HG03439 (cell line): ENCODE results near the gene SH3PXD2A.
A peak's percentile ranks its signal among the peaks of the same experiment; 100 is the strongest.

Experiments used
- ATAC-seq: cut with Tn5 transposase; IDR thresholded peaks from one replicate; pipeline ENCODE4 v1.9.1; 2021; ENCODE audit warnings: mild to moderate bottlenecking, moderate library complexity; ENCODE audit not compliant: unreplicated experiment

Gene SH3PXD2A

DNA sequence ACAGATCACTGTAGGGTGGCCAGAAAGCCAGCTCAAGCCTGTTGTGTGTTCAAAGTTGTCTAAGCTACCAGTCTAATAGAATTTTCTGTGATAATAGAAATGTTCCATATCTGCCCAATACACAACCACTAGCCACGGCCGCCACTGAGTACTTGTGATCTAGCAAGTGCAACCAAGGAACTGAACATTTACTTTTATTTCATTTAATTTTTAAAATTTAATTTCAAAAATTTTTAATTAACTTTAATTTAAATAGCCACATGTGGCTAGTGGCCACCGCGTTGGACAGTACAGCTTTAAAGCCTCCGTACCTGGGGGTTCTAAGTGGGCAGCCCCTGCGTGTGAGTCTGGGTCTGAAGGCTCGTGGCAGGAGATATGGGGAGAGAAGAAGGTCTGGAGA is 60.4 kb downstream of the SH3PXD2A start:
- no peak for ATAC-seq

DNA sequence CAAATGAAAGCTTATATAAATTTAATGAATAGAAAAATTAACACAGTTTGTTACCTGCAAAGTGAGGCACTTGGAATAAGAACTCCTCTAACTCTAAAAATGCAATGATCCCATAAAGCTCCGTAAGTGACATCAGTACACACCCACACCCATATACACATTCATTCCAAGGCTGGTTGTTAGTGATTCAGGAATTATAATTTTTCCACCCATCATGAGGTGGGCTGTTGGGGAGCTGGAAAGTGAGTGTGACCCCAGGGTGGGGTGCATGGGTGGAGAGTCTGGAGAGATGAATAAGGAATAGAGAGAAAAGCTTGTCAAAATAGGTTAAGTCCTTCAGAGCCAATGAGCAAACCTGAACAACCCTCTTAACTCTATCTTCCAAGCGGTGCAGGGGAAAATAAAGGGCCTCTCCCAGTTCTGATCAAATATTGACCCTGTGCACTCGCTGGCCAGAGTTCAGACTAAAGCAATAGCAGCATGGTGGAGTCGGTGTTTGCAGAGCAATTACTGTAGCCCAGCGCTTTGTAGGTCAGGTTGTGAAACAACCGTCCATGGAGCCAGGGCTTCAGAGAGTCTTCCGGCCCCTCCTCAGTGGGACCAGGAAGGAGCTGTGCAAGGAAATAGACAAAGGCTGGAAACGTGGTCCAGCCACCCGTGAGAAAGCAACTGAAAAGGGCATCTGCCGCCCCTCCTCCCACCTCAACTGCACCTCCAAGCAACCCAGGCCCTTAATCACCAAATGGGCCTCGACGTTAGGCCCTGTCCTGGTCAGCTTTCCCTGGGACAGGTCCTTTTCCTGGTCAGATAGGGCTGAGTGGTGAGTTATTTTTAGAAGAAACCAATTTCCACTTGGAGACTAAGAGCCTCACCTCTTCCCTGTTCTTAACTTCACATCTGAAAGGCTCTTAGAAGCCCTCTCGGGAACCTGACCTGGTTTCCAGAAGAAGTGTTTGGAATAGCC is 61.2 kb downstream of the SH3PXD2A start:
- ATAC-seq: no peak

DNA sequence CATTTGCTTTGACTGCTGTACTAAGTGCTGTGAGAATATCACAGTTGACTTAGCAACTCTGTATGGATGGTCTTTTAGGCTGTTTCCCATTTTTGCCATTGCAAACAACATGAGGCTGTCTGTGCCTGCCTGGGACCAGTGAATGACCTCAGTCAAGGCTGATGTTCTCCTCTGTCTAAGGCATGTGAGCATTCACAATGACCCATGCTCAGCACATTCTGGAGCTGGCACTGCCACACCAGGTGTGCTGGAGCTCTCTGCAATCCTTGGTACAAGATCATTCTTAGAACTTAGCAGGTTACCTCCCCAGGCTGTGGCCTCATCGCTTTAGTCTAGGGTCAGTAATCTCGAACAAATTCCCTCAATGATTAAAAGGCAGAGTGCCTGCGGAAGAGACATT is 61.9 kb downstream of the SH3PXD2A start:
- no peak for ATAC-seq

DNA sequence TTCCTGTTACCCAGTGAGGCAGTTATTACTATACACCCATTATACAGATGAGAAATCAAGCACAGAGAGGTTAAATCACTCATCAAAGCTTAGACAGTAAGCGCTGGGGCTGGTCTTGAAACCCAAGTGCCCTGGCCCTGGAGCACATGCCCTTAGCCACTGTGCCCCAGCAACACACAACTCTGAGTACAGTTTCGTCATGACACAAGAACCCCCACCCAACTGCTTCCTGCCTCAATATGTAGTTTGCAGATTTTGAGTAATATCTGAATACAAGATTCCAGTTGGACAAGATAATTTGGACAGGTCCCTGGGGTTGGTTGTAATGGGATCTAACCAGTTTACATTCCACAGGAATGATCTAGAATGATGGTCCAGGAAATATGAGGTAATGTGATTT is 62.8 kb downstream of the SH3PXD2A start:
- no peak for ATAC-seq

DNA sequence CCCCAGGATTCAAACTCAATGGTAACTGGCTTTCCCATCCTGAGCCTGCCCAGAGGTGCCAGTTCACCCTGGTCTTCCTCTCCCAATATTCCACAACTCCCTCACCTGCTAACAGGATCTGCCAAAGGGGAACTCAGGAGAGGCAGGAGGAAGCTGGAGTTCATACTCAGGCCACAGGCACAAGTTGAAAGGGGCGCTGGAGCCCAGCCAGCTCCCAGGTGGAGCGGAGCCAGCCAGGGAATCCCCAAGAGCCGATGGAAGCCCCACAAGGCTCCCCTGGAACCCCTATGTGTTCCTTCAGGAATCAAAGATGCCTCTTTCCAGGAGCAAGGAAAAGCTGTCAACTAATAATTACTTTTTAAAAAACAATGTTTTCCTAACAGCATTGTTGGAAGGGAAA is 63.5 kb downstream of the SH3PXD2A start:
- ATAC-seq: no peak

DNA sequence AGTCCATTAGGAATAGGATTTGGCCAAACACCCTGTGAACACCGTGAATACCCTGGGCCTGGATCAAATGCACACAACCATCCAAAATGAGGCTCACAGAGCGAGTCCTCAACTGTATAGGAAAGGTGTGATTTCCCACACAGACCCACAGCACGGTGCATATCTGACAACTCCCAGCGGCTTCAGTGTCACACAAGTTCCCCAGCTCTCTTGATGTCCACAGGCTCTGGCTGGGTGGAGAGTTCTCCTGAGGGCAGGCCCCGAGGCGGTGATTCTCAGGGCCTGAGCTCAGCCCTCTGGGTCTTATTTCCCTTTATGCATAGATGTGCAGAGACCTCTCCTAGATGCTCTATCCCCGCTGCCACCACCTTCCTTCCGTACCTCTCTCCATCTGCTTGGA is 64.1 kb downstream of the SH3PXD2A start:
- ATAC-seq: no peak

DNA sequence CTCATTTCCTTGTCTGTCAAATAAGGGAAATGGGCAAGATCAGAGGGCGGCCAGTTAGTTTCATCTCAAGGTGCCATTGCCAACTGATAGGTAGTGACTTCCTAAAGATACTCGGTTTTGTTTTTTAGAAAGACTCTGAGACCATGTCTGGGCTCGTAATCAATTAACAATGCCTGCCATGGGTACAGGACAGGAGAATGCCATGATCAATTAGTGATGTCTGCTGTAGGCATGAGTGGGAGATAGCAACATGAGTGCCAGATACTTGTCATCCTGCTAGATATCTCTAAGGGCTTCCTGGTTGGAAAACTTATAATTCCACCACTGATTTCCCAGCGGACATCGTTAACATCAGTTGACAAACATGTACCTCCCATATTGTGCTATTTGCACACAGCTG is 64.8 kb downstream of the SH3PXD2A start:
- ATAC-seq: no peak

DNA sequence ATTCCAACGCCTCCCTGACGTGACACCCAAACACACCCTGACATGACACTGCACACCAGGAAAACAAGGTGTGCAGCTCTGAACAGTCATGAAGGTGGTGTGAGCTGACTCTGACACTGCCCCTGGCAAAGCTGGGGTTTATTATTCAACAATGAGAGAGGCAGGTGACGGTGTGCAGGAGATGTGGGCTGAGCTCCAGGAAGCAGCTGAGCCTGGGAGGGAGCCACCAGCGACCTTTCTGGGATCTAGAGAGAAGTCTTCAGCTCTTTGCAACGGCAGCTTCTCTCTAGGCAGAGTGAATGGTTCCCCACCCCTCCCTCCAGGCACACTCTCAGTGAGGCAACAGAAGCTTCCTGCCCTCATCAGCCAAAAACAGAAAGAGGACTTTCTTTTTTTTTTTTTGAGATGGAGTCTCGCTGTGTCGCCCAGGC is 65.6 kb downstream of the SH3PXD2A start:
- no peak for ATAC-seq

DNA sequence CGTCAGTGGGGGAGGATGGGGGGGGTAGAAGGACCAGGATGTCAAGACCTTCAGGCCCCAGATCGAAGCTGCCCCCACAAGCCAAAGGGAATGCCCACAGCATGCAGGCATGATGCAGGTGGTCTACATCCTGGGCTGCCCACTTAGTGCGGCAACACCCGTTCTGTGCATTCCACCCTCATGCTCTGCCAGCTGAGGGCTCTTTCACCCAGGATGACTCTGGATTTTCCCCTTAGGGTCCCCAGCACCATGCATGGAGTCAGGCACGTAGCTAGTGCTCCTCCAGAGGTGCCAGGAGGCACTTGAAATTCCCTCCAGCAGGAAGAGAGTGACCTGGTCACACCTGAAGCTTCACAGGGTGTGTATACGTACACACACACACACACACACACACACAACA is 66.2 kb downstream of the SH3PXD2A start:
- no peak for ATAC-seq

DNA sequence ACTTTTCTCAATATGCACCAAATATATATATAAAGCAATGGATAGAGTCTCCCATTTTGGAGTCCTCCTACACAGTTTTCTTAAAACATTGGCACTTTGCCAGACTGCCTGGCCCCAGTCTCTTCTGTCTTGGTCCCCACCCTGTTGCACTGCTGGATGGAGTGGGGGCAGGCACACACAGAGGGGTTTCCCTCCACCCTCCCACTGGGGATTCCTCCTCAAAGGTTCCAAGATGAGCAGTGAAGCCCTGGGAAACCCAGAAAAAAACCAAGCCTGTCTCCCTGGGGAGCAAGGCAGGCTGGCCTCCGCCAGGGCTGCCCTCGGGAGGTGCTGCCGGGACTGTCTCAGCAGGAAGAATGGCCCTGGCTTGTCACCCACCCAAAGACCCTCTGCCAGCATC is 68.0 kb downstream of the SH3PXD2A start:
- ATAC-seq: no peak

DNA sequence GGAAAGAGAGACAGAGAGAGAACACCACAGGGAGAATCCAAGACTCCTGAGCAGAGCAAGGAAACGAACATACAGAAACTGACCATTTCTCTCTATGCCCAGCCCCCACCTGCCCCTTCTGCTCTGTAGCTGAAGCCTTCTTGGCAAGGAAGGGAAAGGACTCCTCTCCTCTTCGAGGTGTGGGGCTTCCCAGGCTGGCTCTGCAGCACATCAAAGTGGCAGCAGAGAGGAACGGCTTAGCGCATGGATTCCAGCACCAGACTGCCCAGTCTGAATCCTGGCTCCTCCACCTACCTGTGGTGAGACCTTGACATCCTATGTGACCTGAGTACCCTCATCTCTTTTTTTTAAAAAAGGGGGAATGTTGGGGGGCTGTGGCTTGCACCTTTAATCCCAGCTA is 69.4 kb downstream of the SH3PXD2A start:
- ATAC-seq: no peak

DNA sequence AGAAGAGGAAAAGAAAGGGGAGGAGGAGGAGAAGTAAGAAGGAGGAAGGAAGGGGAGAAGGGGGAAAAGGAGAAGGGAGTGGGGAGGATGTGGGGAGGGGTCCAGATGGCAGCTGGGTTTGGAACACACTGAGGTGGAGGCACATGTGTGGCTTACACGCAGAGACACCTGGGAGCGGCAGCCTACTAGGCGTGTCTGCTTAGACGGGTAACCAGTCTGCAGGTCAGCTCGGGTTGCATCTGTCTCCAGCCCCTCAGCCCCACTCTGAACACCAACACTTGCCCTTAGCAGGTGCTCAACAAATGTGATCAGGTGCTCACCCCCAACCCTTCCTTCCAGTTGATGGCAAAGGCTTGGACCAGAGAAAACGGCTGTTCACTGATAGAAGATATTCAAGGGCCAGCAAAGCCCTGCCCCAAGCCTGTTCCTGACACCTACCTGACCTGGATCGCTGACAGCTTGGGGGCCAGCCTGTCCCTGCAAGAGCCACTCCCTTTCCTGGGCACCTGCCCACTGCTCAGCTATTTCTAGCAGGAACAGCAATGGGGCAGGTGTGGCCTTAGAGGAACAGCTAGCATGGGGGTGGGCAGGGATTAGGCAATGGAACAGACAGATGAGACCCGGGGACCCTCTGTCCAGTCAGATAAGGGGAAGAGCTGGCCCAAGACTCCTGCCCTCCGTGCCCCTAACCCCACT is 70.5 kb downstream of the SH3PXD2A start:
- ATAC-seq: no peak

DNA sequence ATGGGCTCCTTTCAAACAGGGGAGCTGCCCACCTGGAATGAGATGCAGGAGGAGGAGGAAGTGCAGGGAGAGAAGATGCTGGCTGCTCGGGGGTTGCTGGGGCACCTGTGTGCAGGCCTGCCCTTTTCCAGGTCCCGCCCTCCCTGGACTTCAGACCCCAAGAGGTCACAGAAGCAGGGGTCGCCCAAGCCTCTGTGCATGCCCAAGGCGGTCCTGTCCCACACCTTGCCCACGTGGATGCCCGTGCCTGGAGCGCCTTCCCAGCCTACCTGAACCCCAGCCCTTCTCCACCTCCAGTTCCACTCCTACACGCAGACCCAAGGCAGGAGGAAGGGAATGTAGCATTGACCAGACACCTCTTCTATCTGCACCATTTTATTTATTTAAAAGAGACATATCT is 71.3 kb downstream of the SH3PXD2A start:
- ATAC-seq: no peak

DNA sequence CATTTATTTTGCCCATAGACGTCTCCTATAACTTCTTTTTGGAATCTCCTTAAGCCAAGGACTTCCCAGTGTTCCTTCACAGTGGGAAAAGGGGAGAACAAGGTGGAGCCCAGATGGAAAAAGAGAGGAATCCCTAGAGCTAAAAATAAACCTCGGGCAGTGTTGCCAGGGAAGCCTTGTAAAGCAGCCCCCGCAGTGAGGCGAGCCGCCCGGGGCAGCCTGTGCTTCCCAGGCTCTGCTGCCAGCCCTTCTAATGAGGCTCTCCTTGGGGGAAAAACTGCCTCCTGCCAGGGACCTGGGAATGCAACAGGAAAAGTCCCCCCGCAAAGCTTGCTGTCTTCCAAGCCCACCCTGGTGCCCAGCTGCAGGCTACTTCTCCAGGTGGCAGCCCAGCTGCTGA is 71.7 kb downstream of the SH3PXD2A start:
- ATAC-seq: no peak

DNA sequence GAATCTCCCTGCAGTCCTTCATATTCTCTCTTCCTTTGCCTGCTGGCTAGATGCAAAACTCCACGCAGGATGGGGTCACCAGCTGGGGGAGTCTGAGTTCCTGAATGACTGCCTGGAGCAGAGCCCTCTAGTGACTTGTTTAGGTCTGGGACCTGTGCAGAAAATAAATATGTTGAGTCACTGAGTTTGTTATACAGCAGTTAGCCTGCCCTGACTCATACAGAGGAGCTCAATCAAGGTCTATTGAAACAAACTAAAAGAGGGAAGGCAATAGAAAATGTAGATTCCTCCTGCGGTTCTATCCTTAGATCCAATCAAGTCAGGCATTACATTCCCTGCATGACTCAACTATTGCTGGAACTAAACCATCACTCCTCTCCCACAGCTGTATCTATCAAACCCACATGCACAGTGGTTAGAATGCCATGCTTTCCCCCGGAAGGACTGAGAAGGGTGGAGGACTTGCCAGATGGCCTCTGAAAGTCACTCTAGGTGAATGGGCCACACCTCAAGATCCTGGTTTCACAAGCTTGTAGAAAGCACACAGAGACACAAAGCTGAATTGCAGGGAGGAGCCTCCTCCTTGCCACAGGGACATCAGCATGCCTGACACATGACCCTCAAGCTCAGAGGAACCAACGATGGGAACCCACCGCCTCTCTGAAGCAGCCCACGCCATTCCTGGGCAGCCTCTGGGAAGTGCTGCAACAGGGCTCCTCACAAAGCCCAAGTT is 73.9 kb downstream of the SH3PXD2A start:
- no peak for ATAC-seq

DNA sequence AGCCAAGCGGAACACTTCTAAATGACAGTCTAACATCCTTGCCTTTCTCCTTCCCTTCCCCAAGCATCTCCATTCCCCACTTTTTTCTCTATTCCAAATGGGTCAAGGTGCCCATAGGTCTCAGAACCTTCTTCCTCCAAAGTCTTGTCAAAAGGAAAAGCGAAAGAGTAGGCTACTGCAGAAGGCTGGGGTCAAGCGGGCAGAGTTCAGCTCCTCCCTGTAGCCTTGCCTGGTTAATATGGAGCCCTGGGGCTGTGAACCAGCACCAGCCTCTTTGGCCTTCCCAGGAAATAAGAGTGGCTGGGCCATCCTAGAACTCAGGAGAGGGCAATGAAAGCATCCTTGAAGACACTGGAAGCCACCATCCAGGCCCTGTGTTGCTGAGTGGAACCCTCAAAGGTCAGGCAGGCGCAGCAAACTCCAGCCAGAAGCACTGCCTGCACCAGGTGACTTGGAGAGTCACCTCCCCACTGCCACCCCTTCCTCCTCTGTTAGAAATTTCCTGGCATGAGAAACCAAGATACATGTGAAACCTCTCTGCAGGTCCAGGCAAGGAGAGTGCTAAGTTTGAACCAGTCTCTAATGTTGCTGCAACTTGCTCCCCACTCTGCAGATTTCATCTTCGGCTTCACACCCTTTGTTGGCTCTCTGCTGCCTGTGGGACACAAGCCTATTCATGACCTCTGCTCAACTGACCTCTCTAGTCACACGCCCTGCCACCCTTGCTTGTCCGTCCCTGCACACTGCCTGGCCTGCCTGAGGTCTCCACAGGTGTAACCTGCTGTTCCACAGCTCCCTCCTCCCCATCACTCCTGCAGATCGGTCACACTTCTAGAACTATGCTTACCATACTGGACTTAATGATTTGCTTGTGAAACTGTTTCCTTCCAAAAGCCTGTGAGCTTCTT is 74.9 kb downstream of the SH3PXD2A start:
- no peak for ATAC-seq

DNA sequence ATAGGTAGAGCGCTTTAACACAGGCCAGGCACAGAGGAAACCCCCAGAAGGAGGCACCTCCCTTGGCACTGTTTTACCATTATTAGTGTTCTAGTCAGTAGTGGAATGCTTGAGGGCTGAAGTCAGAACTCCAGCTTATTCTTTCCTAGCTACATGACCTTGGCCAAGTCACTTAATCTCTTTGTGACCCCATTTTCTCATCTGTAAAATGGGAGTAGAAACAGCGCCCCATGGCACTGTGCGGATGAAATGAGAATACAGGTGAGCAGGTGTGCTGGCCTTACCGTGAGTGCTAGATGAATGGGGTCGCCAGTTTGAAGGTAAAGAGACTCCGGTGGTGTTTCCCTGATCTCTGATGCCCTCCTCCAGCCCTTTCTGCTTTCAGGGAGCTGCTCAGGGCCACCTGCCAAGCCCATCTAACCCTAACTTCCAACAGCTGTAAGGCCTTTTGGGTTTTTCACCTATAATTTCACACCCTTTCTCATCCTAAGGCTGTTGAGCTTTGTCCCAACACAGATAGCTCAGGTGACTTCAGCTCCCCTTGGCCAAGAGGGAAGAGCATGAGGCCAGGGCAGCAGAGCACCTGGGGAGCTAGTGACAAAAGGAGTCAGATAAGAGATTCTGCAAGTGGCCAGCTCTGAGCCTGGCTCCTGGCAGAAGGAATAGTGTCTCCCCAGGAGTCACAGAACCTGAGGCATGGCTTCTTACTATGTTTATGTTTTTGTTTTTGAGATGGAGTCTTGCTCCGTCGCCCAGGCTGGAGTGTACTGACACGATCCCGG is 76.8 kb downstream of the SH3PXD2A start:
- no peak for ATAC-seq

DNA sequence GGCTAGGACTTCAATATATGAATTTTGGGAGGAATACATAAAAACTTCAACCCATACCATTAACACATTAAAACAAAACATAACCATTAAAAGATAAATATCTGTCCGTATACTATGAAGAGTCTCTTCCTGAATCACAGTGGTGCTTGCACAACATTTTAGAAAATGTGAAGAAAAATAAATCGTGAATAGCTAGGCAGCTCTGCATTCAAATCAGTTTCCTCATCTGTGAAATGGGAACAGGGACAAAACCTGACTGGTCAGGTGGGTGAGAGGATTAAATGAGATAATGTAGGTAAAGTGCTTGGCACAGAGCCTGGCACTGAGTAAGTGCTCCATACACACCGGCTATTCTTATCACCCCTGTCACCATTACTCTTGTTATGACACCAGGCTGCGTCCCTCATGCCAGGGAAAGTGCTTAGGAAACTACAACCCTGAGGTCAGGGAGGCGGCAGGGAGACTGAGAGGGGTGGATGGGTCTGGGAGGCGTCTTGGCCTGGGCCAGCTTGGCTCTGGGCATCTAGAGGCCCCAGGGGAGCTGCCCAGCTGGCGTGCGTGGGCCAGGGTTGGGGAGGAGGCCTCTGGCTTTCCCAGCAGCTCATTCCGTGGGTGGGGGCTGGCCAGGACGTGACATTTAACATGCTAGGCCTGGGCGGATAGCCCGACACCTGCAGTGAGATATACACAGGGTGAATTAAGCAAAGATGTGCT is 78.3 kb downstream of the SH3PXD2A start:
- peak; percentile 45 for ATAC-seq

DNA sequence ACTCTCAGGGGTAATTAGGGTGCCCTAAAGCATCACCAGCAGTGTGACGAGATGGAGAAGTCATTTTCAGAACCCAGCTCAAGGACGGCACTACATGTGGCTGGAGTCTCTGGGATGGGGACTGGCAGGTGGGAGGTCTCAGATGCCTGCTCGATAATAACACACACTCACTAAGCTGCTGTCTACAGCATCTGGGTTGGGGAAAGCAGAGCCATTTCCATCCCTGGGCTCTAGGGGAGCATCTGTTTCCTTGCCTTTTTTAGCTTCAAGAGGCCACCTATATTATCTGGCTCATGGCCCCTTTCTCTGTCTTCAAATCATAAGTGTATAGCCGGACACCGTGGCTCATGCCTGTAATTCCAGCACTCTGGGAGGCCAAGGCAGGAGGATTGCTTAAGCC is 79.6 kb downstream of the SH3PXD2A start:
- ATAC-seq: no peak
